Smooth muscle cell (in vitro differentiated cells): ENCODE results near the gene TMED9. TPM values are rescaled to one million over a fixed set of nuclear protein-coding genes. Genes with fewer than 3 reads are reported as not detected.

Experiments used
- polyA plus RNA-seq: library from polyadenylated mRNA; unstranded; fragments of >200 nt; fragmentation: Nextera tagmentation; extraction: Ambion mirVana; gene quantifications from 2 replicates; pipeline ENCODE4 v1.2.1, GENCODE V29; 2016
- total RNA-seq: library from RNA; depleted of rRNA; stranded (reverse); fragments of >200 nt; gene quantifications from 2 replicates; pipeline ENCODE4 v1.2.3, GENCODE V29; 2014

The TMED9 gene
- total and polyA plus RNA-seq, 2 experiments from 2014 or later: 224 to 662 TPM

Other genes with a start within 250 kb of the TMED9 start
- 178 and 241 TPM in 2 replicates for gene LMAN2, start 240.5 kb upstream of the TMED9 start, total RNA-seq
- gene LMAN2, start 240.5 kb upstream of the TMED9 start, polyA plus RNA-seq: 236 and 253 TPM in 2 replicates
- gene RGS14, start 234.3 kb upstream of the TMED9 start, total RNA-seq: 6.0 and 38.5 TPM in 2 replicates
- gene RGS14, start 234.3 kb upstream of the TMED9 start, polyA plus RNA-seq: 23.3 and 23.8 TPM in 2 replicates
- gene SLC34A1, start 207.8 kb upstream of the TMED9 start, total RNA-seq: not detected in 2 replicates
- gene SLC34A1, start 207.8 kb upstream of the TMED9 start, polyA plus RNA-seq: not detected in 2 replicates
- gene PFN3, start 191.5 kb upstream of the TMED9 start, total RNA-seq: not detected in 2 replicates
- gene PFN3, start 191.5 kb upstream of the TMED9 start, polyA plus RNA-seq: not detected in 2 replicates
- 1.8 and 3.6 TPM in 2 replicates for gene F12, start 182.6 kb upstream of the TMED9 start, total RNA-seq
- 10.4 and 15.0 TPM in 2 replicates for gene F12, start 182.6 kb upstream of the TMED9 start, polyA plus RNA-seq
- gene GRK6, start 165.5 kb upstream of the TMED9 start, total RNA-seq: 13.3 and 20.8 TPM in 2 replicates
- gene GRK6, start 165.5 kb upstream of the TMED9 start, polyA plus RNA-seq: 28.5 and 33.8 TPM in 2 replicates
- gene PRR7, start 145.4 kb upstream of the TMED9 start, total RNA-seq: 6.5 and 6.7 TPM in 2 replicates
- gene PRR7, start 145.4 kb upstream of the TMED9 start, polyA plus RNA-seq: 31.9 and 33.6 TPM in 2 replicates
- gene DBN1, start 118.6 kb upstream of the TMED9 start, total RNA-seq: 116 and 121 TPM in 2 replicates
- gene DBN1, start 118.6 kb upstream of the TMED9 start, polyA plus RNA-seq: 194 and 202 TPM in 2 replicates
- gene PDLIM7, start 94.6 kb upstream of the TMED9 start, total RNA-seq: 172 and 235 TPM in 2 replicates
- 511 and 635 TPM in 2 replicates for gene PDLIM7, start 94.6 kb upstream of the TMED9 start, polyA plus RNA-seq
- 0.58 and 1.5 TPM in 2 replicates for gene DOK3, start 82.4 kb upstream of the TMED9 start, total RNA-seq
- gene DOK3, start 82.4 kb upstream of the TMED9 start, polyA plus RNA-seq: 1.4 and 3.5 TPM in 2 replicates
- gene DDX41, start 75.2 kb upstream of the TMED9 start, total RNA-seq: 77.2 and 90.0 TPM in 2 replicates
- gene DDX41, start 75.2 kb upstream of the TMED9 start, polyA plus RNA-seq: 72.5 and 80.4 TPM in 2 replicates
- 28.3 and 36.5 TPM in 2 replicates for gene FAM193B, start 37.6 kb upstream of the TMED9 start, total RNA-seq
- 42.8 and 58.2 TPM in 2 replicates for gene FAM193B, start 37.6 kb upstream of the TMED9 start, polyA plus RNA-seq
- 34.6 and 41.5 TPM in 2 replicates for gene B4GALT7, start 7.9 kb downstream of the TMED9 start, total RNA-seq
- 55.8 and 72.8 TPM in 2 replicates for gene B4GALT7, start 7.9 kb downstream of the TMED9 start, polyA plus RNA-seq
- gene FAM153A, start 190.7 kb downstream of the TMED9 start, total RNA-seq: 0.04 and 0.27 TPM in 2 replicates
- 0.28 TPM in 1 of 2 replicates, not detected in the other for gene FAM153A, start 190.7 kb downstream of the TMED9 start, polyA plus RNA-seq